ENCODE measurements around the gene PCDHA7. TPM values are rescaled to one million over a fixed set of nuclear protein-coding genes. Genes with fewer than 3 reads are reported as not detected.

Gene PCDHA7
- total RNA-seq, 1 donor from 2014 or later, result 0.29 TPM

GRCh38 chr5:140881889-140882590 lies 48.0 kb downstream of the PCDHA7 start, which contains the start of gene PCDHA13:
Gene PCDHA13, plus strand, starts transcription at chr5:140882124. Its CDS starts 145 bp downstream, at chr5:140882269.

Other genes starting within 250 kb of the PCDHA7 start
- 0.44 and 0.50 TPM in 2 replicates for gene CD14, start 201.1 kb upstream of the PCDHA7 start, total RNA-seq
- 9.3 and 12.5 TPM in 2 replicates for gene TMCO6, start 194.8 kb upstream of the PCDHA7 start, total RNA-seq
- 45.8 and 46.8 TPM in 2 replicates for gene NDUFA2, start 186.6 kb upstream of the PCDHA7 start, total RNA-seq
- 93.3 and 136 TPM in 2 replicates for gene IK, start 186.4 kb upstream of the PCDHA7 start, total RNA-seq
- gene WDR55, start 169.4 kb upstream of the PCDHA7 start, total RNA-seq, result 34.9 and 36.7 TPM in 2 replicates
- 0.17 and 0.29 TPM in 2 replicates for gene DND1, start 160.7 kb upstream of the PCDHA7 start, total RNA-seq
- 70.6 and 73.6 TPM in 2 replicates for gene HARS1, start 142.9 kb upstream of the PCDHA7 start, total RNA-seq
- gene HARS2, start 142.8 kb upstream of the PCDHA7 start, total RNA-seq, result 32.7 and 40.9 TPM in 2 replicates
- gene ZMAT2, start 133.8 kb upstream of the PCDHA7 start, total RNA-seq, result 51.1 and 72.0 TPM in 2 replicates
- under 0.01 TPM in 1 of 2 replicates, not detected in the other for gene PCDHA1, start 48.1 kb upstream of the PCDHA7 start, total RNA-seq
- gene PCDHA2, start 39.4 kb upstream of the PCDHA7 start, total RNA-seq, result 0.17 TPM in 1 of 2 replicates, not detected in the other
- gene PCDHA3, start 33.2 kb upstream of the PCDHA7 start, total RNA-seq, result 0.15 and 0.17 TPM in 2 replicates
- gene PCDHA4, start 27.2 kb upstream of the PCDHA7 start, total RNA-seq, result 0.29 and 0.33 TPM in 2 replicates
- gene PCDHA5, start 12.7 kb upstream of the PCDHA7 start, total RNA-seq, result under 0.01 TPM in 1 of 2 replicates, not detected in the other
- 0.44 and 0.50 TPM in 2 replicates for gene PCDHA6, start 6.3 kb upstream of the PCDHA7 start, total RNA-seq
- gene PCDHA8, start 6.9 kb downstream of the PCDHA7 start, total RNA-seq, result under 0.01 and 0.15 TPM in 2 replicates
- gene PCDHA9, start 14.1 kb downstream of the PCDHA7 start, total RNA-seq, result under 0.01 TPM in 2 replicates
- gene PCDHA10, start 21.6 kb downstream of the PCDHA7 start, total RNA-seq, result under 0.01 and 0.17 TPM in 2 replicates
- 0.29 and 0.50 TPM in 2 replicates for gene PCDHA11, start 34.7 kb downstream of the PCDHA7 start, total RNA-seq
- gene PCDHA12, start 41.0 kb downstream of the PCDHA7 start, total RNA-seq, result under 0.01 TPM in 1 of 2 replicates, not detected in the other
- gene PCDHA13, start 47.9 kb downstream of the PCDHA7 start, total RNA-seq, result under 0.01 TPM in 2 replicates
- gene PCDHAC1, start 92.0 kb downstream of the PCDHA7 start, total RNA-seq, result under 0.01 TPM in 2 replicates
- under 0.01 TPM in 1 of 2 replicates, not detected in the other for gene PCDHAC2, start 132.2 kb downstream of the PCDHA7 start, total RNA-seq
- not detected in 2 replicates for gene PCDHB1, start 217.1 kb downstream of the PCDHA7 start, total RNA-seq